ENCODE data around the gene PCDHGA9.
"Not testable (repeated sequence)": the region's sequence is repeated elsewhere in the genome, so short reads cannot be mapped to it uniquely, and the experiment has no call there.

Gene PCDHGA9

DNA sequence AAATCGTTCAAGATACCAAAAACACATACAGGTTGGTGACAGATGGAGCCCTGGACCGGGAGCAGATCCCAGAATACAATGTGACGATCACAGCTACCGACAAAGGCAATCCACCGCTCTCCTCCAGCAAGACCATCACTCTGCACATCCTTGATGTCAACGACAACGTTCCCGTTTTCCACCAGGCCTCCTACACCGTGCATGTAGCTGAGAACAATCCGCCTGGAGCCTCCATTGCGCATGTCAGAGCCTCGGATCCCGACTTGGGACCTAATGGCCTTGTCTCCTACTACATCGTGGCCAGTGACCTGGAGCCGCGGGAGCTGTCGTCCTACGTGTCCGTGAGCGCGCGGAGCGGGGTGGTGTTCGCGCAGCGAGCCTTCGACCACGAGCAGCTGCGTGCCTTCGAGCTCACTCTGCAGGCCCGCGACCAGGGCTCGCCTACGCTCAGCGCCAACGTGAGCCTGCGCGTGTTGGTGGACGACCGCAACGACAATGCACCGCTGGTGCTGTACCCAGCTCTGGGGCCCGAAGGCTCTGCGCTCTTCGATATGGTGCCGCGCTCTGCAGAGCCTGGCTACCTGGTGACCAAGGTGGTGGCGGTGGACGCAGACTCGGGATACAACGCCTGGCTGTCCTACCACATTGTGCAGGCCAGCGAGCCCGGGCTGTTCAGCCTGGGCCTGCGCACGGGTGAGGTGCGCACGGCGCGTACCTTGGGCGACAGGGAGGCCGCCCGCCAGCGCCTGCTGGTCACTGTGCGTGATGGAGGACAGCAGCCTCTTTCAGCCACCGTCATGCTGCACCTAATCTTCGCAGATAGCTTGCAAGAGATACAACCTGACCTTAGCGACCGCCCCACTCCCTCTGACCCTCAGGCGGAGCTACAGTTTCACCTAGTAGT, 30.8 kb upstream of the PCDHGA9 start:
- DNase-seq (ENCODE audit: low read depth in 2 of 2) = no peak
- H3K4me3 ChIP-seq (replicated peaks in 1 of 2; ENCODE audit: low read depth in 2 of 2, low read length in 2 of 2) = no peak overlapping the region
- TF ChIP-seq, protein P1, sequence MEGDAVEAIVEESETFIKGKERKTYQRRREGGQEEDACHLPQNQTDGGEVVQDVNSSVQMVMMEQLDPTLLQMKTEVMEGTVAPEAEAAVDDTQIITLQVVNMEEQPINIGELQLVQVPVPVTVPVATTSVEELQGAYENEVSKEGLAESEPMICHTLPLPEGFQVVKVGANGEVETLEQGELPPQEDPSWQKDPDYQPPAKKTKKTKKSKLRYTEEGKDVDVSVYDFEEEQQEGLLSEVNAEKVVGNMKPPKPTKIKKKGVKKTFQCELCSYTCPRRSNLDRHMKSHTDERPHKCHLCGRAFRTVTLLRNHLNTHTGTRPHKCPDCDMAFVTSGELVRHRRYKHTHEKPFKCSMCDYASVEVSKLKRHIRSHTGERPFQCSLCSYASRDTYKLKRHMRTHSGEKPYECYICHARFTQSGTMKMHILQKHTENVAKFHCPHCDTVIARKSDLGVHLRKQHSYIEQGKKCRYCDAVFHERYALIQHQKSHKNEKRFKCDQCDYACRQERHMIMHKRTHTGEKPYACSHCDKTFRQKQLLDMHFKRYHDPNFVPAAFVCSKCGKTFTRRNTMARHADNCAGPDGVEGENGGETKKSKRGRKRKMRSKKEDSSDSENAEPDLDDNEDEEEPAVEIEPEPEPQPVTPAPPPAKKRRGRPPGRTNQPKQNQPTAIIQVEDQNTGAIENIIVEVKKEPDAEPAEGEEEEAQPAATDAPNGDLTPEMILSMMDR (IDR thresholded peaks at IDR 0.05; ENCODE audit: low read depth, low read length) = no peak

DNA sequence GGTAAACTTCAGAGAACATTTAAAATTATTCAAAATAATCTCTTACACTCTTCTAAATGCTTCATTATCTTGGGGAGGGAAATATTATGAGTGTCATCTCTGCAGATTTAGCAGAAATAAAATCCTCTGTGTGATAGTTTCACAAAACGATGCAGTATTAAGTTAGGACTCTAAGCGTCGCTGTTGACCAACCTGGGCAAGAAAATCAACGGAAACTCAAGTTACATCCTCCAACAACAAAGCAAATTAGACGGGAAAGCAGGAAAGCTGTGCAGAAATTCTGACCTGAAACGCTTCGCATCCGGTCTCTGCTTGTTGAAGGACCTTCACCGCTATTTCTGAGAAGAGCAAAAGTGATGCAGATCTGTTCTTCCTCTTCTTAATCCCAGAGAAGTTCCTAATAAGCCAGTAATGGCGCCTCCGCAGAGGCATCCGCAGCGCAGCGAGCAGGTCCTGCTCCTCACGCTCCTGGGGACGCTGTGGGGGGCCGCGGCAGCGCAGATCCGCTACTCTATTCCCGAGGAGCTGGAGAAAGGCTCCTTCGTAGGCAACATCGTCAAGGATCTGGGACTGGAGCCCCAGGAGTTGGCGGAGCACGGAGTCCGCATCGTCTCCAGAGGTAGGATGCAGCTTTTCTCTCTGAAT, 28.8 kb upstream of the PCDHGA9 start, which contains the start of gene PCDHGA6:
Gene PCDHGA6 (plus strand): TSS at position 219 of the 645 bp plus-strand sequence. CDS start 193 bp downstream, at position 412.
- TF ChIP-seq, protein P1 (IDR thresholded peaks at IDR 0.05; ENCODE audit: low read depth, low read length) = peak; percentile 70

DNA sequence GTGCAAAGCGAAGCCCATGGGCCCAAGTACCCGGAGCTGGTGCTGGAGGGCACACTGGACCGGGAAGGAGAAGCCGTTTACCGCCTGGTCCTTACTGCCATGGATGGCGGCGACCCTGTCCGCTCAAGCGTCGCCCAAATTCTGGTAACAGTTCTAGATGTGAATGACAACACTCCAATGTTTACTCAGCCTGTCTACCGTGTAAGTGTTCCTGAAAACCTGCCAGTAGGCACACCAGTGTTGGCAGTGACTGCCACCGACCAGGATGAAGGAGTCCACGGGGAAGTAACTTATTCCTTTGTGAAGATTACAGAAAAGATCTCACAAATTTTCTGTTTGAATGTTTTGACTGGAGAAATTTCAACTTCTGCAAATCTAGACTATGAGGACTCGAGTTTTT, 28.0 kb upstream of the PCDHGA9 start:
- no peak overlapping the region for H3K4me3 ChIP-seq (replicated peaks in 1 of 2; ENCODE audit: low read depth in 2 of 2, low read length in 2 of 2)
- no peak for DNase-seq (ENCODE audit: low read depth in 2 of 2)
- TF ChIP-seq, protein P1 (IDR thresholded peaks at IDR 0.05; ENCODE audit: low read depth, low read length) = no peak

More for the DNA sequence above, 28.8 kb upstream of the PCDHGA9 start, which contains the start of gene PCDHGA6:
- peak; percentile 40 to 66 for DNase-seq (ENCODE audit: low read depth in 2 of 2)
- peak within 1 kb of the TSS; percentile 40 to 48 for H3K4me3 ChIP-seq (replicated peaks in 1 of 2; ENCODE audit: low read depth in 2 of 2, low read length in 2 of 2)

DNA sequence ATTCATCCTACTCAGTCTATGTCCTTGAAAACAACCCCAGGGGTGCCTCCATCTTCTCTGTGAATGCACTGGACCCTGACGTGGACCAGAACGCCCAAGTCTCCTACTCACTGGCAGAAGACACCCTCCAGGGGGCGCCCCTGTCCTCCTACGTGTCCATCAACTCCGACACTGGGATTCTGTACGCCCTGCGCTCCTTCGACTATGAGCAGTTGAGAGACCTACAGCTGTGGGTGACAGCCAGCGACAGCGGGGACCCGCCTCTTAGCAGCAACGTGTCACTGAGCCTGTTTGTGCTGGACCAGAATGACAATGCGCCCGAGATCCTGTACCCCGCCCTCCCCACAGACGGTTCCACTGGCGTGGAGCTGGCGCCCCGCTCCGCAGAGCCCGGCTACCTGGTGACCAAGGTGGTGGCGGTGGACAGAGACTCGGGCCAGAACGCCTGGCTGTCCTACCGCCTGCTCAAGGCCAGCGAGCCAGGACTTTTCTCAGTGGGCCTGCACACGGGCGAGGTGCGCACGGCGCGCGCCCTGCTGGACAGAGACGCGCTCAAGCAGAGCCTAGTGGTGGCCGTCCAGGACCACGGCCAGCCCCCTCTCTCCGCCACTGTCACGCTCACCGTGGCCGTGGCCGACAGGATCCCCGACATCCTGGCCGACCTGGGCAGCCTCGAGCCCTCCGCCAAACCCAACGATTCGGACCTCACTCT, 27.0 kb upstream of the PCDHGA9 start:
- TF ChIP-seq, protein P1 (IDR thresholded peaks at IDR 0.05; ENCODE audit: low read depth, low read length) = peak; percentile 9
- not testable (repeated sequence) for H3K4me3 ChIP-seq (replicated peaks in 1 of 2; ENCODE audit: low read depth in 2 of 2, low read length in 2 of 2); DNase-seq (ENCODE audit: low read depth in 2 of 2)

DNA sequence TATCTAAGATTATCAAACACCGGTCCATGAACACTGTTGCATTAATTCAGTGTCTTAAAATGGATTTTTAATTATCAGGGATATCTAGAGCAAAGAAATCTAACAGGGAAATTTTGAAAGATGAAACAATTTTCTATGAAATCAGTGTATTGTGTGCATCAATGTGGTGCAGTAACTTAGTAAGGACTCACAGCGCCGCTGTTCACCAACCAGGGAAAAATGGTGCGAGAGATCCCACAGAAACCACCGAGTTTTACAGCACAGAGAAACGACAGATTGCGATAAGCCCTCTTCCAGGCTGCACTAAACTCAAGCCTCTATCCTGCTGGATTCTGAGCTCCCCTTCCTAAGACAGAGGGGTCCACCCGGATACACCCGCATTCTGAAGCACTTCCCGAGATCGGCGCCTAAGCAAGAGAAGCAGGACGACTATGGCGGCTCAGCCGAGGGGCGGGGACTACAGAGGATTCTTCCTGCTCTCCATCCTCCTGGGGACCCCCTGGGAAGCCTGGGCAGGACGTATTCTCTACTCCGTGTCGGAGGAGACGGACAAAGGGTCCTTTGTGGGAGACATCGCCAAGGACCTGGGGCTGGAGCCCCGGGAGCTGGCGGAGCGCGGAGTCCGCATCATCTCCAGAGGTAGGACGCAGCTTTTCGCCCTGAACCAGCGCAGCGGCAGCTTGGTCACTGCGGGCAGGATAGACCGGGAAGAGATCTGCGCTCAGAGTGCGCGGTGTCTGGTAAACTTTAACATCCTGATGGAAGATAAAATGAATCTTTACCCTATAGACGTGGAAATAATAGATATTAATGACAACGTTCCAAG, 19.9 kb upstream of the PCDHGA9 start, which contains the start of gene PCDHGA7:
Gene PCDHGA7 (plus strand): TSS at position 274 of the 826 bp plus-strand sequence. CDS start 158 bp downstream, at position 432.
- H3K4me3 ChIP-seq (replicated peaks in 1 of 2; ENCODE audit: low read depth in 2 of 2, low read length in 2 of 2) = peak within 1 kb of the TSS; percentile 47 to 62
- TF ChIP-seq, protein P1 (IDR thresholded peaks at IDR 0.05; ENCODE audit: low read depth, low read length) = peak; percentile 61
- peak; percentile 48 to 64 for DNase-seq (ENCODE audit: low read depth in 2 of 2)

Measured in cardiac fibroblast (primary cell).